Measurements from ENCODE around the gene PRDM5. TPM values are rescaled to one million over a fixed set of nuclear protein-coding genes. Genes with fewer than 3 reads are reported as not detected.
A peak's percentile ranks its signal among the peaks of the same experiment; 100 is the strongest.
"Not testable (repeated sequence)": the region's sequence is repeated elsewhere in the genome, so short reads cannot be mapped to it uniquely, and the experiment has no call there.

PRDM5 gene
- total RNA-seq, 1 donor from 2014 or later: 16.6 TPM

GRCh38 chr4:120658772-120659171, 263.8 kb downstream of the PRDM5 start:
- Mint-ChIP-seq H3K4me3 (ENCODE audit: unreplicated experiment) (no peak overlapping the region), H3K36me3 (ENCODE audit: unreplicated experiment) (no peaks in the 10 kb centered on the region), H3K9me3 (ENCODE audit: unreplicated experiment) (no peaks in the 10 kb centered on the region), H3K4me1 (ENCODE audit: low read depth, unreplicated experiment) (peaks cover 2% of the 10 kb centered on the region), H3K27ac (ENCODE audit: unreplicated experiment) (no peak overlapping the region), H3K27me3 (ENCODE audit: unreplicated experiment) (no peaks in the 10 kb centered on the region)
- no peak for DNase-seq
- no peak for TF ChIP-seq CTCF (IDR thresholded peaks at IDR 0.05; ENCODE audit: partially characterized antibody, unreplicated experiment)

- Mint-ChIP-seq H3K4me1 (ENCODE audit: low read depth, unreplicated experiment) (no peaks in the 10 kb centered on the region), H3K27me3 (ENCODE audit: unreplicated experiment) (no peaks in the 10 kb centered on the region), H3K4me3 (ENCODE audit: unreplicated experiment) (no peak overlapping the region), H3K9me3 (ENCODE audit: unreplicated experiment) (no peaks in the 10 kb centered on the region), H3K27ac (ENCODE audit: unreplicated experiment) (no peak overlapping the region), H3K36me3 (ENCODE audit: unreplicated experiment) (no peaks in the 10 kb centered on the region)
- DNase-seq: no peak
- TF ChIP-seq CTCF (IDR thresholded peaks at IDR 0.05; ENCODE audit: partially characterized antibody, unreplicated experiment): no peak
Observed at GRCh38 chr4:120653804-120654573, 268.5 kb downstream of the PRDM5 start.

GRCh38 chr4:120648336-120648735, 274.2 kb downstream of the PRDM5 start:
- not testable (repeated sequence) for DNase-seq; H3K9me3 Mint-ChIP-seq (ENCODE audit: unreplicated experiment); H3K27me3 Mint-ChIP-seq (ENCODE audit: unreplicated experiment); H3K4me1 Mint-ChIP-seq (ENCODE audit: low read depth, unreplicated experiment); H3K36me3 Mint-ChIP-seq (ENCODE audit: unreplicated experiment)
- peak overlapping the region; percentile 30 for H3K4me3 Mint-ChIP-seq (ENCODE audit: unreplicated experiment)
- H3K27ac Mint-ChIP-seq (ENCODE audit: unreplicated experiment): peak overlapping the region; percentile 33

Other genes starting within 250 kb of the PRDM5 start
- 1.3 TPM for gene NDNF, start 149.8 kb upstream of the PRDM5 start, total RNA-seq (ENCODE audit: unreplicated experiment)
- gene TNIP3, start 241.6 kb upstream of the PRDM5 start, total RNA-seq (ENCODE audit: unreplicated experiment): not detected

Data from glutamatergic neuron (in vitro differentiated cells).